MM.1S (cell line): Measurements from ENCODE around the gene SYPL2.

Source experiments
- CTCF ChIP-seq: fragments of 300-600 bp; sonication (generic); IDR thresholded peaks from 2 replicates; pipeline ENCODE4 v1.5.1; 2016; ENCODE audit warnings: antibody characterized with exemption, low read length, mixed read lengths
- EZH2 ChIP-seq: fragments of 300-600 bp; sonication (generic); optimal IDR thresholded peaks from 2 replicates; pipeline ENCODE3; 2017; ENCODE audit warnings: low read depth, mild to moderate bottlenecking, antibody characterized with exemption, low read length, mixed read lengths

GRCh38 chr1:109454497-109455133 is 11.7 kb upstream of the SYPL2 start:
- TF ChIP-seq CTCF (no peak), EZH2 (no peak)
